H1 (cell line): Measurements from ENCODE around the gene KLHDC7B. TPM values are rescaled to one million over a fixed set of nuclear protein-coding genes. Genes with fewer than 3 reads are reported as not detected.

ENCODE experiments used
- CTCF ChIA-PET: fragments of 300-600 bp; sonication (Branson Sonifier 250); formaldehyde crosslinking; loops from one replicate; lab custom pipeline; 2021; ENCODE audit not compliant: partially characterized antibody; lab: Charles Lee
- POLR2A ChIA-PET: fragments of 300-600 bp; sonication (Branson Sonifier 250); formaldehyde crosslinking; loops from one replicate; lab custom pipeline; 2021; ENCODE audit warnings: inconsistent platforms; ENCODE audit not compliant: partially characterized antibody; lab: Charles Lee
- DNase-seq, 2 experiments: peaks; one replicate each; pipeline versions ENCODE4 v3.0.0 to v3.0.0-alpha.2; 2010 to 2022; ENCODE audit warnings: low spot score in 2 of 2, low read depth in 1 of 2, mixed read lengths in 1 of 2
- FAIRE-seq: peaks from 2 replicates; lab custom pipeline; 2011; peaks lifted over from hg19 to GRCh38; lab: Jason Lieb, UNC
- H2AFZ ChIP-seq: 2 replicates; pipeline ENCODE4 v1.8.1; 2012; ENCODE audit warnings: low read length, inconsistent platforms
- H2AK5ac ChIP-seq: 2 replicates; pipeline ENCODE4 v1.6.1; 2013; ENCODE audit warnings: low read depth, low read length
- H2BK120ac ChIP-seq: replicated peaks from 2 replicates; pipeline ENCODE3; 2013; ENCODE audit warnings: low read depth, low read length, inconsistent platforms
- H2BK12ac ChIP-seq: 2 replicates; pipeline ENCODE4 v1.6.1; 2013; ENCODE audit warnings: low read depth, low read length
- H2BK15ac ChIP-seq: 2 replicates; pipeline ENCODE4 v1.6.1; 2013; ENCODE audit warnings: low read length
- H2BK20ac ChIP-seq: 2 replicates; pipeline ENCODE4 v1.6.1; 2013; ENCODE audit warnings: low read length
- H2BK5ac ChIP-seq: 2 replicates; pipeline ENCODE4 v1.6.1; 2013; ENCODE audit warnings: low read depth, low read length
- H3K14ac ChIP-seq: 2 replicates; pipeline ENCODE4 v1.6.1; 2013; ENCODE audit warnings: inconsistent platforms; ENCODE audit not compliant: insufficient read length
- H3K18ac ChIP-seq: 2 replicates; pipeline ENCODE4 v1.6.1; 2013; ENCODE audit warnings: low read length; ENCODE audit errors: extremely low read depth
- H3K23ac ChIP-seq: 2 replicates; pipeline ENCODE4 v1.6.1; 2013; ENCODE audit warnings: inconsistent platforms; ENCODE audit not compliant: insufficient read length
- H3K23me2 ChIP-seq: 2 replicates; pipeline ENCODE4 v1.6.1; 2013; ENCODE audit warnings: low read depth, low read length
- H3K27ac ChIP-seq: 2 replicates; pipeline ENCODE4 v1.6.1; 2011; ENCODE audit warnings: low read depth, low read length, inconsistent platforms
- H3K27me3 ChIP-seq, 4 experiments: replicated peaks in 1 of 4; 1 replicate in 1 of 4; 2 replicates in 3 of 4; pipeline versions ENCODE4 v1.6.1 to v1.8.1; 2011 to 2013; ENCODE audit warnings: low read length in 3 of 4, mild to moderate bottlenecking in 3 of 4, inconsistent platforms in 2 of 4, mixed read lengths in 2 of 4, moderate library complexity in 1 of 4; ENCODE audit not compliant: control insufficient read depth in 3 of 4, insufficient read depth in 3 of 4; ENCODE audit errors: extremely low read depth in 1 of 4
- H3K36me3 ChIP-seq, 4 experiments: 2 replicates each; pipeline versions ENCODE4 v1.6.1 to v1.8.1; 2011 to 2013; ENCODE audit warnings: mild to moderate bottlenecking in 4 of 4, low read length in 3 of 4, moderate library complexity in 2 of 4, control low read depth in 1 of 4, inconsistent platforms in 1 of 4; ENCODE audit not compliant: insufficient read depth in 4 of 4, control insufficient read depth in 2 of 4
- H3K4ac ChIP-seq: replicated peaks from 2 replicates; pipeline ENCODE3; 2013; ENCODE audit warnings: low read length, low read depth, mixed read lengths, inconsistent platforms; ENCODE audit not compliant: insufficient read length
- H3K4me1 ChIP-seq, 4 experiments: replicated peaks in 1 of 4; 1 replicate in 1 of 4; 2 replicates in 3 of 4; pipeline versions ENCODE4 v1.6.1 to v1.8.1; 2011 to 2013; ENCODE audit warnings: low read length in 3 of 4, inconsistent platforms in 2 of 4, mixed read lengths in 1 of 4; ENCODE audit not compliant: insufficient read depth in 4 of 4, control insufficient read depth in 3 of 4
- H3K4me2 ChIP-seq, 2 experiments: 2 replicates each; pipeline versions ENCODE4 v1.6.1 to v1.8.1; 2011 to 2013; ENCODE audit warnings: low read depth in 2 of 2, low read length in 2 of 2, control low read depth in 1 of 2, inconsistent platforms in 1 of 2, mild to moderate bottlenecking in 1 of 2; ENCODE audit not compliant: insufficient read depth in 1 of 2
- H3K4me3 ChIP-seq, 4 experiments: fragments of 200-600, 300-600 bp in 1 of 4; sonication (generic), shearing (Covaris generic), sonication (Bioruptor Twin) in 1 of 4; 2 replicates each; pipeline versions ENCODE4 v1.5.1 to v1.8.1; 2011 to 2016; ENCODE audit warnings: low read length in 4 of 4, low read depth in 3 of 4, control low read depth in 2 of 4, inconsistent platforms in 2 of 4, mild to moderate bottlenecking in 2 of 4, mixed read lengths in 1 of 4, moderate library complexity in 1 of 4; ENCODE audit not compliant: insufficient read depth in 2 of 4; ENCODE audit errors: extremely low read depth in 1 of 4
- H3K56ac ChIP-seq: replicated peaks from 2 replicates; pipeline ENCODE3; 2013; ENCODE audit warnings: low read depth, mild to moderate bottlenecking, mixed read lengths, low read length, inconsistent platforms; ENCODE audit not compliant: insufficient read length
- H3K79me1 ChIP-seq: 2 replicates; pipeline ENCODE4 v1.6.1; 2013; ENCODE audit warnings: low read depth, low read length, control low read depth
- H3K79me2 ChIP-seq, 2 experiments: 2 replicates each; pipeline versions ENCODE4 v1.6.1 to v1.8.1; 2012 to 2013; ENCODE audit warnings: low read length in 2 of 2, mild to moderate bottlenecking in 2 of 2, inconsistent platforms in 1 of 2; ENCODE audit not compliant: insufficient read depth in 2 of 2, control insufficient read depth in 1 of 2
- H3K9ac ChIP-seq, 4 experiments: replicated peaks in 1 of 4; 1 replicate in 1 of 4; 2 replicates in 3 of 4; pipeline versions ENCODE4 v1.6.1 to v1.8.1; 2011 to 2013; ENCODE audit warnings: low read depth in 3 of 4, low read length in 3 of 4, control low read depth in 2 of 4, mild to moderate bottlenecking in 2 of 4, moderate library complexity in 2 of 4, inconsistent platforms in 1 of 4; ENCODE audit errors: extremely low read depth in 1 of 4
- H3K9me3 ChIP-seq, 2 experiments: 2 replicates each; pipeline versions ENCODE4 v1.6.1 to v1.8.1; 2012 to 2013; ENCODE audit warnings: mild to moderate bottlenecking in 2 of 2, moderate library complexity in 2 of 2, control low read depth in 1 of 2, inconsistent platforms in 1 of 2, low read depth in 1 of 2, low read length in 1 of 2, mixed read lengths in 1 of 2; ENCODE audit not compliant: insufficient read depth in 2 of 2
- H4K20me1 ChIP-seq, 2 experiments: replicated peaks in 1 of 2; 2 replicates each; pipeline versions ENCODE3 to v1.8.1; 2011 to 2013; ENCODE audit warnings: inconsistent platforms in 2 of 2, low read length in 2 of 2, mild to moderate bottlenecking in 1 of 2; ENCODE audit not compliant: insufficient read depth in 2 of 2, control insufficient read depth in 1 of 2
- H4K5ac ChIP-seq: 2 replicates; pipeline ENCODE4 v1.6.1; 2013; ENCODE audit warnings: low read length, low read depth, mixed read lengths, inconsistent platforms; ENCODE audit not compliant: insufficient read length
- H4K8ac ChIP-seq: 2 replicates; pipeline ENCODE4 v1.8.0; 2013; ENCODE audit warnings: mild to moderate bottlenecking, moderate library complexity, low read length, inconsistent platforms; ENCODE audit not compliant: insufficient read depth; ENCODE audit errors: extremely low read depth
- H4K91ac ChIP-seq: replicated peaks from 2 replicates; pipeline ENCODE3; 2013; ENCODE audit warnings: low read length, mixed read lengths, inconsistent platforms; ENCODE audit not compliant: insufficient read length
- CBX8 ChIP-seq: fragments of 300-800, 300-1000 bp; sonication (generic); IDR thresholded peaks from 2 replicates; pipeline ENCODE4 v1.7.1; 2016; ENCODE audit warnings: low read depth, low read length, borderline replicate concordance
- CHD2 ChIP-seq: IDR thresholded peaks from 2 replicates; pipeline ENCODE4 v1.6.1; 2012; ENCODE audit warnings: low read length, improper control_type of control experiment
- POLR2A ChIP-seq, 2 experiments: IDR thresholded peaks; 1 replicate in 1 of 2; 2 replicates in 1 of 2; pipeline ENCODE4 v1.6.1; 2011; ENCODE audit warnings: low read depth in 2 of 2, low read length in 2 of 2, mild to moderate bottlenecking in 2 of 2; ENCODE audit errors: control extremely low read depth in 1 of 2
- WGBS, 2 experiments: shearing (Covaris generic) in 1 of 2; methylation state at CpG; one replicate each; pipeline versions ENCODE4 v1.1.6 to v1.1.7; 2013 to 2015; ENCODE audit warnings: low lambda C conversion rate in 2 of 2, mixed read lengths in 2 of 2, inconsistent platforms in 1 of 2, low coverage in 1 of 2, missing lambda C conversion rate in 1 of 2; ENCODE audit not compliant: insufficient replicate concordance in 2 of 2, insufficient coverage in 1 of 2, insufficient read length in 1 of 2; ENCODE audit errors: extremely low coverage in 1 of 2, missing lambda C conversion rate in 1 of 2; 5-methylcytosine and 5-hydroxymethylcytosine counted together
- polyA plus RNA-seq, 7 experiments: library from polyadenylated mRNA; depleted of rRNA in 3 of 7; stranded (reverse) in 5 of 7; unstranded in 2 of 7; fragments of >200 nt in 5 of 7; fragments of 200-250 nt in 2 of 7; gene quantifications; 1 replicate in 5 of 7; 2 replicates in 1 of 7; 4 replicates in 1 of 7; pipeline versions ENCODE4 v1.2.1 to v1.2.3, GENCODE V29; 2011 to 2013; ENCODE audit warnings: missing spikeins in 2 of 7, mixed read lengths in 2 of 7
- total RNA-seq: library from RNA; stranded (reverse); fragmentation: NEBNext Ultra II Directional; extraction: Animal tissue kit (Norgen Biotek cat#: 25700); gene quantifications from 2 replicates; pipeline ENCODE4 v1.2.1, GENCODE V29; 2021

KLHDC7B gene
- total and polyA plus RNA-seq, 2 of the 8 experiments (the other 6 are each of a cell fraction or from before 2014, with no cell fraction given), result not detected

DNA sequence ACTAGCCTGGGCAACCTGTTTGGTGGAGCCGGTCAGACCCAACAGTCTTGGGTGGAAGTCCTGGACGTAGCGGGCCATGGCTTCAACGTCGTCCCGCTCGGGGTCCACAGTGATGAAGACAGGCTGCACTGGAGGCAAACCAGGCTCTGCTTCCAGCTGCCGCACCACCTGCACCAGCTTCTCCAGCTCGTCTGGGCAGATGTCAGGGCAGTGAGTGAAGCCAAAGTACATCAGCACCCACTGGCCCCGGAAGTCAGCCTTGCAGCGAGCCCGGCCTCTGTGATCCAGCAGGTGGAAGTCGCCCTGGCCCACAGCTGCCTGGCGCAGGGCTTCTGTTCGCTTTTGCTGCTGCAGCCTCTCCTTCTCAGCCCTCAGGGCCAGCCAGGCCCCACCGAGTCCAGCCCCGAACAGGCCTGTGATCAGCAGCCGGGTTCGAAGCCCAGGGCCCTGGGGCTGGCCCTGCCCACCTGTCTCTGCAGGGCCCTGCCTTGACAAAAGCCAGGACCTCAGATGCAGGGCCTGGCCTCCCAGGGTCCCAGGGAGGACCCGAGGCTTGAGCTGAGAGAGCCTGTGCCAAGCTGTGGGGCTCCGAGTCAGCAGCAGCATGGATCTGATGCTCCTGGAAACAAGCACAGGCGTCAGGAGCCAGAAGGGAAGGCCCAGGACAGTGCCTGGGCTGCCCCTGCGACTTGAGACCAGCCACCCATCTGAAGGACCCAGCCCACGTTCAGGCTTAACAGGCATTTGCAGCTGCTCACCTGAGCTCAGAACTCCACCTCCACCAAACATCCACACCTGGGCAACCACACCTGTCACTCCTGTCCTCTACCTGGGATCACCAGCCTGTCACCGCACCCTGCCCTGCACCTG is 21.7 kb upstream of the KLHDC7B start:
- TF ChIP-seq CHD2, result no peak
- 0 out of 3 replicates have a peak, but pooled peaks of 1 of the 2 experiments have one; percentile 5 for TF ChIP-seq POLR2A (IDR thresholded peaks at IDR 0.05; ENCODE audit: control extremely low read depth in 1 of 2, low read depth in 2 of 2, low read length in 2 of 2)
- TF ChIP-seq CBX8, result no peak
- H3K9ac ChIP-seq, result no peak overlapping the region
- no peak overlapping the region for H2AK5ac ChIP-seq
- FAIRE-seq (no peak), DNase-seq (no peak)
- H3K4me2 ChIP-seq, result peak overlapping the region; percentile 70 to 88
- no peak overlapping the region for H2BK120ac ChIP-seq
- H3K27me3 ChIP-seq, result peaks cover 8 to 24% (median 18%) of the 10 kb centered on the region in 4 experiments; a peak in 6 of 7 replicates
- no peak overlapping the region for H3K27ac ChIP-seq
- H4K20me1 ChIP-seq, result peaks cover 5 to 23% of the 10 kb centered on the region in 2 experiments
- no peaks in the 10 kb centered on the region for H3K9me3 ChIP-seq
- no peak overlapping the region for H2AFZ ChIP-seq
- peaks cover 0 to 11% (median 6%) of the 10 kb centered on the region in 4 experiments; a peak in 5 of 7 replicates for H3K4me1 ChIP-seq
- 0 out of 2 replicates have a peak overlapping the region, but pooled peaks have one; percentile 0 for H4K8ac ChIP-seq
- WGBS, 2 experiments, result 89% methylated on average over 25 of the region's 25 CpGs; no CpG with 5 or more reads in 1 of the 2 experiments
- H2BK5ac ChIP-seq, result no peak overlapping the region
- no peak overlapping the region for H3K23ac ChIP-seq
- H3K18ac ChIP-seq, result no peak overlapping the region
- H2BK15ac ChIP-seq, result no peak overlapping the region
- H3K56ac ChIP-seq, result no peak overlapping the region
- H2BK12ac ChIP-seq, result no peak overlapping the region
- H2BK20ac ChIP-seq, result no peak overlapping the region
- H3K79me2 ChIP-seq, result no peaks in the 10 kb centered on the region
- CTCF ChIA-PET, result interaction anchor here (0.6 to 3.4 kb wide), 5 partner anchors 14 to 202 kb away, joined by 3 to 36 read pairs (median 5); no protein-coding TSS in a partner anchor
- no peaks in the 10 kb centered on the region for H3K79me1 ChIP-seq
- H3K36me3 ChIP-seq, result peaks cover 4 to 19% (median 16%) of the 10 kb centered on the region in 4 experiments; a peak in 7 of 8 replicates
- no peak overlapping the region for H3K14ac ChIP-seq
- H3K4ac ChIP-seq, result no peak overlapping the region
- POLR2A ChIA-PET, result interaction anchor here (0.7 to 3.0 kb wide), 8 partner anchors 8 to 50 kb away, joined by 3 to 32 read pairs (median 6); partner anchors contain the start of genes LMF2, NCAPH2 and SYCE3
- peak overlapping the region; percentile 63 to 78 (median 67); a peak in 5 of 8 replicates for H3K4me3 ChIP-seq
- no peak overlapping the region for H4K5ac ChIP-seq
- H4K91ac ChIP-seq, result no peak overlapping the region
- peaks cover 17% of the 10 kb centered on the region; the same call in 1 of the 2 replicates for H3K23me2 ChIP-seq
